Measurements from ENCODE around the gene MBOAT7.

Gene MBOAT7

DNA sequence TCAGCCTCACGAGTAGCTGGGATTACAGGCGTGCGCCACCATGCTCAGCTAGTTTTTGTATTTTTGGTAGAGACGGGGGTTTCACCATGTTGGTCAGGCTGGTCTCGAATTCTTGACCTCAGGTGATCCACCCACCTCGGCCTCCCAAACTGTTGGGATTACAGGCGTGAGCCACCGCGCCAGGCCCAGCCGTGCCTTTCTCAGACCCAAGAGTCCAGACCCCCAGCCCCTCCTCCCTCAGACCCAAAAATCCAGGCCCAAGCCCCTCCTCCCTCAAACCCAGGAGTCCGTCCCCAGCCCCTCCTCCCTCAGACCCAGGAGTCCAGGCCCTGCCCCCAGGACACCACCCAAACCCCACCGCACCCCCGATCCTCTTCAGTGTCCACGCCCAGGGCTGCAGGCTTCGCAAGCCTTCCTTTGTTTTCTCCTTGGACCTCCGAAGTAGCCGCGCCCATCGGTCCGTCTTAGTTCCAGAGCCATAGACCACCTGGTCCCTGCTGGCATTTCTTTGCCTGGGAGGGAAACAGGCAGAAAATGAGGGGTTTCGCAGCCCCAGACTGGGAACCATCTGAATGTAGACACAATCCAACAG, 20.1 kb downstream of the MBOAT7 start:
- no peak overlapping the region for H3K4me3 ChIP-seq (replicated peaks in 1 of 2; ENCODE audit: low read depth in 2 of 2, low read length in 2 of 2)
- DNase-seq (ENCODE audit: low read depth in 2 of 2) = no peak
- TF ChIP-seq, protein P1, sequence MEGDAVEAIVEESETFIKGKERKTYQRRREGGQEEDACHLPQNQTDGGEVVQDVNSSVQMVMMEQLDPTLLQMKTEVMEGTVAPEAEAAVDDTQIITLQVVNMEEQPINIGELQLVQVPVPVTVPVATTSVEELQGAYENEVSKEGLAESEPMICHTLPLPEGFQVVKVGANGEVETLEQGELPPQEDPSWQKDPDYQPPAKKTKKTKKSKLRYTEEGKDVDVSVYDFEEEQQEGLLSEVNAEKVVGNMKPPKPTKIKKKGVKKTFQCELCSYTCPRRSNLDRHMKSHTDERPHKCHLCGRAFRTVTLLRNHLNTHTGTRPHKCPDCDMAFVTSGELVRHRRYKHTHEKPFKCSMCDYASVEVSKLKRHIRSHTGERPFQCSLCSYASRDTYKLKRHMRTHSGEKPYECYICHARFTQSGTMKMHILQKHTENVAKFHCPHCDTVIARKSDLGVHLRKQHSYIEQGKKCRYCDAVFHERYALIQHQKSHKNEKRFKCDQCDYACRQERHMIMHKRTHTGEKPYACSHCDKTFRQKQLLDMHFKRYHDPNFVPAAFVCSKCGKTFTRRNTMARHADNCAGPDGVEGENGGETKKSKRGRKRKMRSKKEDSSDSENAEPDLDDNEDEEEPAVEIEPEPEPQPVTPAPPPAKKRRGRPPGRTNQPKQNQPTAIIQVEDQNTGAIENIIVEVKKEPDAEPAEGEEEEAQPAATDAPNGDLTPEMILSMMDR (IDR thresholded peaks at IDR 0.05; ENCODE audit: low read depth, low read length) = no peak

DNA sequence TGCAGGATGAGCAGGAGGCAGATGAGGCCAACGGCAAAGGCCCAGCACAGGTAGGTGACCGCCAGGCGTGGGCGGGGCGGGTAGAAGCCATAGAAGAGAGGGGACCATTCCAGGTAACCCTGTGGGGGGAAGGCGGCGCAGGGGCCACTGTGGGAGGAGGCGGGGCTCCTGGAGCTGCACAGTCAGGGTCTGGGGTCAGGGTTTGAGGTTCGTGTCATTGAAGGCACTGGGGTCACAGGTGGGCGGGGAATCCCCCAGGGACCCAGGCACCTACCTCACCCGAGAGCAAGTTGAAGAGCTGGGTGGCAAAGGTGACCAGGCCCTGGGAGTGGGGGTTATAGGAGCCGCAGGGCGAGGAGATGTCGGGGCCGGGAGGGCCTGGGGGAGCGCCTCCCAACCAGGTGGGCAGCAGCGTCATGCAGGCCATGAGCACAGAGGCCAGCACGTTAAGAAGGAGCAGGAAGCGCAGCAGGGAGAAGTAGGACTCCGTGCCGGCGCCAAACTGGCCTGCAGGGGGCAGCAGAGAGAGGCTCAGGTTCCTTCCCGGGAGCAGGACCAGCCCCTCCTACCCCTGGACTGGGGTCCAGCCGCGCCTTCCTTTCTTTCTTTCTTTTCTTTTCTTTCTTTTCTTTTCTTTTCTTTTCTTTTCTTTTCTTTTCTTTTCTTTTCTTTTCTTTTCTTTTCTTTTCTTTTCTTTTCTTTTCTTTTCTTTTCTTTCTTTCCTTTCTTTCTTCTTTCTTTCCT, 21.0 kb downstream of the MBOAT7 start:
- no peak overlapping the region for H3K4me3 ChIP-seq (replicated peaks in 1 of 2; ENCODE audit: low read depth in 2 of 2, low read length in 2 of 2)
- DNase-seq (ENCODE audit: low read depth in 2 of 2) = peak; percentile 90
- TF ChIP-seq, protein P1 (IDR thresholded peaks at IDR 0.05; ENCODE audit: low read depth, low read length) = peak; percentile 92

DNA sequence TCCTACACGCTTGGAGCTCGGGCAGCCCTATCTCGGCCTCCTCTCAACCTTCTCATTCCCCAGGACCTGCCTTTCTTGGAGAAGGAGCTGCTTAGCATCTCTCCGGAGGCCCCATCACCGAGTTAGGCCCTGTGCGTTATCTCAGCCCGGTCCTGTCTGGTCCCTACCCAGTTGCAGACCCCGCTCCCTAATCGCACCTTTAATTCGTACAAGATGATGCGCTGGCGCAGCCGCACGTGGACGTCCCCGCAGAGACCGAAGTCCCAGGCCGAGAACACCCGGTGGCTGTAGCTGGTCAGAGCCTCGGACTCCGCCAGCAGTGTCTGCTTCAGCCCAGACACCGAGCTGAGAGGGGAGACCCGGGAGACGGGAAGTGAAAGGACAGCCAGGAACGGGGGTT, 24.2 kb downstream of the MBOAT7 start:
- H3K4me3 ChIP-seq (replicated peaks in 1 of 2; ENCODE audit: low read depth in 2 of 2, low read length in 2 of 2) = no peak overlapping the region
- DNase-seq (ENCODE audit: low read depth in 2 of 2) = no peak

DNA sequence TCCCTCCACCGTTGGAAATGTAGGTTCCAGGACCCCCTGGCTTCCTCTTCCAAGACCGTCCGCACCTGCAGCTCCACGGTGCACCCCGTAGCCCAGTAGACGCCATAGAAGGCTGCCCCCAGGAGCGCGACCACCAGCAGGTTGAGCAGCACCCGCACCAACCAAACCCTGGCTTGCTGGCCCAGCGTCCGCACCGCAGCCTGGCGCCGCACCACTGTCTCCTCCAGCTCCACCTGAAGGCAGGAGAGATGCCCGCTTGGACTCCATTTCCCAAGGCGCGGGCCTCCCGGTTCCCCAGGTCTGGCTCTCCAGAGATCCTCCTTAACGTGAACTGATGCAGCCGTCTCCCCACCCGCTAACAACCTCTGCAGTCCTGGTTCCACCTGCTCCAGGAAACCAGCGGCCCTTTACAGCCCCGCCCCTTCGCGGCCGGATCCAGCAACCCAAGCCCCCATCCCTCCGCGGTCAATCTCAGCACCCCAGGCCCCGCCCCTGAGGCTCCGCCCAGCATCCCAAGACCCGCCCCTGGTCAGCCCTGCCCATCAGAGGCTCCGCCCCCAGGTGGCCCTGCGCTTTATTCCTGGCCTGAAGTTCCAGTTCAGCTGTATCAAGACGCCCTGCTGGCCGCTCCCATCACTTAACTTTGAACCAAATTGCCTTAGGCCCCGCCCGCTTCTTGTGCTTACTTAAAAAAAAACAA, 24.9 kb downstream of the MBOAT7 start:
- DNase-seq (ENCODE audit: low read depth in 2 of 2) = peak; percentile 61 to 64
- TF ChIP-seq, protein P1 (IDR thresholded peaks at IDR 0.05; ENCODE audit: low read depth, low read length) = no peak
- peak overlapping the region; percentile 17 to 24 for H3K4me3 ChIP-seq (replicated peaks in 1 of 2; ENCODE audit: low read depth in 2 of 2, low read length in 2 of 2)

More for the DNA sequence above, 24.2 kb downstream of the MBOAT7 start:
- TF ChIP-seq, protein P1 (IDR thresholded peaks at IDR 0.05; ENCODE audit: low read depth, low read length) = no peak

DNA sequence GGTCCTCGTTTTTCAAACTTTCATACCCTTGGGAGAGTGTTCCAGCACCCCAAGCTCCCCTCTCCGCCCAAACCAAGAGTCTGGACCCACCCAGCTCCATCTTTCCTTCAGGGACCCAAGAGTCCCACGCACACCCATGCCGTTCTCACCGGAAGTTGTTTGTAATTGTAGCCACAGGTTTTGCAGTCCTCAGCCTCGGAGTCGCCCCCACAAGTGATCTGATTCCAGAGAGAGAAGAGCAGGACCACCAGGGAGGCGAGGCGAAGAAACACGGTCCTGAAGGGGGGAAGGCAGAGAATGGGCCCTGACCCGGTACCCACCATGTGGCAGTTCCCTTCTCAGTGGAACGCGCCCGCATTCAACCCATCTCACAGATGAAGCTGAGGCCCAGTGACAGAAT, 26.5 kb downstream of the MBOAT7 start:
- H3K4me3 ChIP-seq (replicated peaks in 1 of 2; ENCODE audit: low read depth in 2 of 2, low read length in 2 of 2) = peak overlapping the region in 1 of 2 donors; percentile 51
- no peak for DNase-seq (ENCODE audit: low read depth in 2 of 2)
- TF ChIP-seq, protein P1 (IDR thresholded peaks at IDR 0.05; ENCODE audit: low read depth, low read length) = no peak

DNA sequence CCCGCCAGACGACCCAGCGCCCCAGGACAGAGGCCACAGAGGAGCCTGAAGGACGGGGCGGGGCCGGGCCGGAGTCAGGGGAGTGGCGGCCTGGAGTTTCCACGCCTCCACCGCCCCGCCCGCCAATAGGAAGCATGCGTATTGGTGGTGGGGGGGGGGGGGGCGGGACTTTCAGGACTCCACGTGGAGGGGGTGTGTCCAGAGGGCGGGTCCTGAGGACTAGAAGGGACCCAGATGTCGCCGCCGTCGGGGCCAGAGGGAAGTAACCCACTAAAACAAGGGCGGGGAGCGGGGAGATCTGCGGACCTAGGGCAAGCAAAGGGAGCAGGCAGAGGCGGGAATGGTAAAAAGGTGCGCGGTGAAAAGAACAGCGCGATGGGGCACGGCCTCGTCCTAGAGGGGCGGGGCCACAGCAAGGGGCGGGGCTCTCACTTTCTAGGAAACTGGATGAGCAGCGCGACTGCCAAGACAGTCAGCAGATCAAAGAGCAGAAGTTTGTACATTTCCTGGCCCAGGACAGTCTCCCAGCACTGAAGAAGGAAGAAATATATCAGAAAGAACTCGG, 27.1 kb downstream of the MBOAT7 start:
- DNase-seq (ENCODE audit: low read depth in 2 of 2) = peak; percentile 73 to 76
- TF ChIP-seq, protein P1 (IDR thresholded peaks at IDR 0.05; ENCODE audit: low read depth, low read length) = no peak
- peak overlapping the region; percentile 51 to 52 for H3K4me3 ChIP-seq (replicated peaks in 1 of 2; ENCODE audit: low read depth in 2 of 2, low read length in 2 of 2)

All from cardiac fibroblast (primary cell).